Kidney epithelial cell (primary cell): Measurements from ENCODE around the gene SNTB2. TPM values are rescaled to one million over a fixed set of nuclear protein-coding genes. Genes with fewer than 3 reads are reported as not detected.

Source experiments
- DNase-seq: peaks from one replicate; pipeline ENCODE4 v3.0.0-alpha.2; 2010; ENCODE audit warnings: low read depth
- H3K27me3 ChIP-seq: 2 replicates; pipeline ENCODE4 v1.6.0; 2011; ENCODE audit warnings: low read length; ENCODE audit not compliant: control insufficient read depth, insufficient read depth
- H3K36me3 ChIP-seq: 2 replicates; pipeline ENCODE4 v1.5.1; 2011; ENCODE audit warnings: low read length; ENCODE audit not compliant: control insufficient read depth, insufficient read depth
- H3K4me3 ChIP-seq: 2 replicates; pipeline ENCODE4 v1.5.1; 2011; ENCODE audit warnings: low read depth, mild to moderate bottlenecking, control low read depth, low read length
- CTCF ChIP-seq: IDR thresholded peaks from 2 replicates; pipeline ENCODE4 v1.5.1; 2011; ENCODE audit warnings: mild to moderate bottlenecking, moderate library complexity, low read length, control low read depth, inconsistent platforms; ENCODE audit not compliant: insufficient read depth, poor library complexity, severe bottlenecking
- total RNA-seq: library from RNA; depleted of rRNA; stranded (reverse); fragments of >200 nt; gene quantifications from 2 replicates; pipeline ENCODE4 v1.2.3, GENCODE V29; 2015

The SNTB2 gene
- total RNA-seq, 1 donor from 2014 or later: 9.0 TPM

DNA sequence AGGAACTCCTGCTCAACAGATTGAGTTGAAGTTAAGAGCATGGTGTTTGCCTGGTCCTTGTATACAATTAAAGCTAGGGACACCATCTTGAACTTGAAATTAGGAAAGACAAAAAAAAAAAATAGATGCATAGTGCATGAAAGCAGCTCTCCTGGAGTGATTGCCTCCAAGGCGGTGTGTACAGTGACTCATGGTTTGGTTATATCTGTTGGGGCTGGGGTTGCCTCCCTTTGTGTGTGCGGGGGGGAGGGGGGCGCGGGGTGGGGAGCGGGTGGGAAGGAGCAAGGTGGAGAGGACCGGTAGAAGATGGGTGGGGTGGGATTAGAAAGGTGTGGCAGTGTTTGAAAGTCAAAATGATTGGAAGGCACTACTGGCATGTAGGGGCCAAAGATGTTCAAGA, 161.3 kb downstream of the SNTB2 start:
- H3K27me3 ChIP-seq: no peaks in the 10 kb centered on the region
- H3K4me3 ChIP-seq: no peak overlapping the region
- TF ChIP-seq CTCF: no peak
- DNase-seq: no peak
- H3K36me3 ChIP-seq: no peaks in the 10 kb centered on the region

GRCh38 chr16:69349536-69349935, 162.6 kb downstream of the SNTB2 start:
- H3K27me3 ChIP-seq: no peaks in the 10 kb centered on the region
- no peak for DNase-seq
- no peak for TF ChIP-seq CTCF
- no peak overlapping the region for H3K4me3 ChIP-seq
- H3K36me3 ChIP-seq: no peaks in the 10 kb centered on the region

GRCh38 chr16:69350536-69351133, 163.7 kb downstream of the SNTB2 start:
- H3K4me3 ChIP-seq: no peak overlapping the region
- no peak for DNase-seq
- no peak for TF ChIP-seq CTCF
- H3K36me3 ChIP-seq: no peaks in the 10 kb centered on the region
- H3K27me3 ChIP-seq: no peaks in the 10 kb centered on the region

GRCh38 chr16:69351309-69352027, 164.5 kb downstream of the SNTB2 start, which contains the start of gene TMED6:
TMED6 (minus strand) TSS chr16:69351786; CDS start chr16:69351753, 33 bp downstream.
- Histone ChIP-seq H3K27me3 (no peaks in the 10 kb centered on the region), H3K36me3 (no peaks in the 10 kb centered on the region), H3K4me3 (no peak within 1 kb of the TSS)
- DNase-seq: no peak
- no peak for TF ChIP-seq CTCF

Other genes with a start within 250 kb of the SNTB2 start
- gene HAS3, start 81.5 kb upstream of the SNTB2 start, total RNA-seq: 0.75 and 0.82 TPM in 2 replicates
- gene CHTF8, start 54.6 kb upstream of the SNTB2 start, total RNA-seq: 136 and 145 TPM in 2 replicates
- 32.3 and 32.8 TPM in 2 replicates for gene UTP4, start 54.5 kb upstream of the SNTB2 start, total RNA-seq
- 38.1 and 42.2 TPM in 2 replicates for gene VPS4A, start 124.2 kb downstream of the SNTB2 start, total RNA-seq
- gene PDF, start 143.4 kb downstream of the SNTB2 start, total RNA-seq: 28.7 and 32.3 TPM in 2 replicates
- gene COG8, start 152.4 kb downstream of the SNTB2 start, total RNA-seq: 44.8 and 68.0 TPM in 2 replicates
- gene NIP7, start 152.6 kb downstream of the SNTB2 start, total RNA-seq: 26.5 and 26.6 TPM in 2 replicates
- not detected in 2 replicates for gene TMED6, start 164.6 kb downstream of the SNTB2 start, total RNA-seq
- gene TERF2, start 198.8 kb downstream of the SNTB2 start, total RNA-seq: 10.2 and 11.0 TPM in 2 replicates
- gene CYB5B, start 237.5 kb downstream of the SNTB2 start, total RNA-seq: 46.3 and 54.5 TPM in 2 replicates